Hepatocyte (in vitro differentiated cells): Measurements from ENCODE around the gene ATP9A. TPM values are rescaled to one million over a fixed set of nuclear protein-coding genes. Genes with fewer than 3 reads are reported as not detected.

Experiments used
- DNase-seq: peaks from one replicate; pipeline ENCODE4 v3.0.0-alpha.2; 2016; ENCODE audit warnings: low spot score
- H2AFZ ChIP-seq: fragments of 200-600 bp; sonication (generic); 2 replicates; pipeline ENCODE4 v1.6.0; 2016; ENCODE audit warnings: antibody characterized with exemption, mild to moderate bottlenecking
- H3K27ac ChIP-seq: fragments of 200-600 bp; sonication (generic); 2 replicates; pipeline ENCODE4 v1.5.1; 2016; ENCODE audit warnings: mild to moderate bottlenecking
- H3K27me3 ChIP-seq: fragments of 200-600 bp; sonication (generic); 2 replicates; pipeline ENCODE4 v1.6.1; 2016
- H3K36me3 ChIP-seq: fragments of 200-600 bp; sonication (generic); replicated peaks from 2 replicates; pipeline ENCODE4 v1.5.1; 2016; ENCODE audit warnings: low read depth; ENCODE audit not compliant: insufficient read depth
- H3K4me1 ChIP-seq: fragments of 200-600 bp; sonication (generic); 2 replicates; pipeline ENCODE4 v1.5.1; 2016; ENCODE audit warnings: mild to moderate bottlenecking, moderate library complexity; ENCODE audit not compliant: insufficient read depth
- H3K4me2 ChIP-seq: fragments of 200-600 bp; sonication (generic); 2 replicates; pipeline ENCODE4 v1.6.0; 2016
- H3K4me3 ChIP-seq: fragments of 200-600 bp; sonication (generic); 2 replicates; pipeline ENCODE4 v1.5.1; 2016; ENCODE audit warnings: mild to moderate bottlenecking
- H3K79me2 ChIP-seq: fragments of 200-600 bp; sonication (generic); 2 replicates; pipeline ENCODE4 v1.6.0; 2017; ENCODE audit warnings: mild to moderate bottlenecking
- H3K9me2 ChIP-seq: fragments of 200-600 bp; sonication (generic); replicated peaks from 2 replicates; pipeline ENCODE4 v1.6.0; 2017; ENCODE audit warnings: mild to moderate bottlenecking; ENCODE audit not compliant: insufficient read depth
- H3K9me3 ChIP-seq: fragments of 200-600 bp; sonication (generic); 2 replicates; pipeline ENCODE4 v1.5.1; 2016; ENCODE audit warnings: low read depth, mild to moderate bottlenecking
- H4K20me1 ChIP-seq: fragments of 200-600 bp; sonication (generic); 2 replicates; pipeline ENCODE4 v1.6.0; 2016; ENCODE audit warnings: mild to moderate bottlenecking; ENCODE audit not compliant: insufficient read depth, poor library complexity, severe bottlenecking
- EZH2 ChIP-seq: fragments of 200-600 bp; sonication (generic); IDR thresholded peaks from 2 replicates; pipeline ENCODE4 v1.6.1; 2016; ENCODE audit warnings: antibody characterized with exemption, mild to moderate bottlenecking, borderline replicate concordance
- EZH2phosphoT487 ChIP-seq: fragments of 200-600 bp; sonication (generic); IDR thresholded peaks from one replicate; pipeline ENCODE4 v1.6.1; 2018; ENCODE audit warnings: antibody characterized with exemption, mild to moderate bottlenecking, low read depth, moderate library complexity; ENCODE audit not compliant: unreplicated experiment, severe bottlenecking
- WGBS: methylation state at CpG from one replicate; pipeline ENCODE4 v1.1.6; 2016; ENCODE audit warnings: low lambda C conversion rate; ENCODE audit errors: missing lambda C conversion rate; 5-methylcytosine and 5-hydroxymethylcytosine counted together
- polyA plus RNA-seq: library from polyadenylated mRNA; unstranded; fragments of >200 nt; fragmentation: Nextera tagmentation; extraction: Ambion mirVana; gene quantifications from 2 replicates; pipeline ENCODE4 v1.2.1, GENCODE V29; 2016
- total RNA-seq: library from RNA; depleted of rRNA; stranded (reverse); fragments of >200 nt; gene quantifications from 2 replicates; pipeline ENCODE4 v1.2.3, GENCODE V29; 2014
- TF ChIP-seq, protein P1 (sequence below): fragments of 200-600 bp; sonication (generic); IDR thresholded peaks from 2 replicates; pipeline ENCODE4 v1.5.1; 2016; ENCODE audit warnings: antibody characterized with exemption, mild to moderate bottlenecking; ENCODE audit not compliant: poor library complexity

ATP9A gene
- total and polyA plus RNA-seq, 2 experiments from 2014 or later: 12.1 to 28.1 TPM

GRCh38 chr20:51791626-51792025 is 23.4 kb upstream of the ATP9A start:
- TF ChIP-seq, protein P1, sequence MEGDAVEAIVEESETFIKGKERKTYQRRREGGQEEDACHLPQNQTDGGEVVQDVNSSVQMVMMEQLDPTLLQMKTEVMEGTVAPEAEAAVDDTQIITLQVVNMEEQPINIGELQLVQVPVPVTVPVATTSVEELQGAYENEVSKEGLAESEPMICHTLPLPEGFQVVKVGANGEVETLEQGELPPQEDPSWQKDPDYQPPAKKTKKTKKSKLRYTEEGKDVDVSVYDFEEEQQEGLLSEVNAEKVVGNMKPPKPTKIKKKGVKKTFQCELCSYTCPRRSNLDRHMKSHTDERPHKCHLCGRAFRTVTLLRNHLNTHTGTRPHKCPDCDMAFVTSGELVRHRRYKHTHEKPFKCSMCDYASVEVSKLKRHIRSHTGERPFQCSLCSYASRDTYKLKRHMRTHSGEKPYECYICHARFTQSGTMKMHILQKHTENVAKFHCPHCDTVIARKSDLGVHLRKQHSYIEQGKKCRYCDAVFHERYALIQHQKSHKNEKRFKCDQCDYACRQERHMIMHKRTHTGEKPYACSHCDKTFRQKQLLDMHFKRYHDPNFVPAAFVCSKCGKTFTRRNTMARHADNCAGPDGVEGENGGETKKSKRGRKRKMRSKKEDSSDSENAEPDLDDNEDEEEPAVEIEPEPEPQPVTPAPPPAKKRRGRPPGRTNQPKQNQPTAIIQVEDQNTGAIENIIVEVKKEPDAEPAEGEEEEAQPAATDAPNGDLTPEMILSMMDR: no peak
- TF ChIP-seq EZH2phosphoT487: no peak
- TF ChIP-seq EZH2: no peak
- Histone ChIP-seq H3K4me3 (no peak overlapping the region), H3K27me3 (no peaks in the 10 kb centered on the region), H3K79me2 (peaks cover 67% of the 10 kb centered on the region), H2AFZ (no peak overlapping the region), H3K9me2 (no peaks in the 10 kb centered on the region), H3K36me3 (no peaks in the 10 kb centered on the region), H3K9me3 (no peaks in the 10 kb centered on the region), H3K4me1 (no peaks in the 10 kb centered on the region), H3K27ac (no peak overlapping the region), H3K4me2 (no peak overlapping the region), H4K20me1 (peaks cover 14% of the 10 kb centered on the region)
- DNase-seq: no peak
- WGBS: 96% methylated on average over 13 of the region's 13 CpGs

DNA sequence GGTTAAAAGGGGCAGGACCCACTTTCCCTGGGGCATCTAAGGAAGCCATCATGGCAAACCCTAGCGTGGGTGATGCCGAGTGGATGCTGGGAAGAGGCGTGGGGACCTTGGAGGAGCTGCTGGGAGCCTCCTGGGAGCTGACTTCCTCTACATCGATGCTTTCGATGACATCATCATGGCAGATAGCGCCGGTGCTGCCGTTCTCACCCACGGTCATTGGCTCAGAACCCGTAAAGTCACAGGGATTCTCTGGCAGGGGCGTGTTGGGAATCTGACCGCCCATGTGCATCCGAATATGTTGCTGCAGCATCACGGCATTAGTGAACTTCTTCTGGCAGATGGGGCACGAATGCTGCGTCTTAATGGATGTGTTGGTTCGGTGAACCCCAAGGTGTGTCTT is 22.1 kb upstream of the ATP9A start:
- 98% methylated on average over 17 of the region's 17 CpGs for WGBS
- Histone ChIP-seq H2AFZ (no peak overlapping the region), H3K4me3 (no peak overlapping the region), H3K27ac (no peak overlapping the region), H3K9me3 (no peaks in the 10 kb centered on the region), H3K36me3 (no peaks in the 10 kb centered on the region), H3K79me2 (peaks cover 53% of the 10 kb centered on the region), H4K20me1 (peaks cover 14% of the 10 kb centered on the region), H3K9me2 (no peaks in the 10 kb centered on the region), H3K4me1 (no peaks in the 10 kb centered on the region), H3K4me2 (no peak overlapping the region), H3K27me3 (no peaks in the 10 kb centered on the region)
- no peak for TF ChIP-seq EZH2phosphoT487
- TF ChIP-seq EZH2: no peak
- TF ChIP-seq, protein P1: no peak
- no peak for DNase-seq

GRCh38 chr20:51789434-51789833 is 21.2 kb upstream of the ATP9A start:
- Histone ChIP-seq H3K9me2 (no peaks in the 10 kb centered on the region), H4K20me1 (peaks cover 6% of the 10 kb centered on the region), H3K4me1 (no peaks in the 10 kb centered on the region), H3K36me3 (no peaks in the 10 kb centered on the region), H3K79me2 (peaks cover 45% of the 10 kb centered on the region), H2AFZ (no peak overlapping the region), H3K27me3 (no peaks in the 10 kb centered on the region), H3K27ac (no peak overlapping the region), H3K9me3 (no peaks in the 10 kb centered on the region), H3K4me3 (no peak overlapping the region), H3K4me2 (no peak overlapping the region)
- no peak for DNase-seq
- TF ChIP-seq, protein P1: no peak
- TF ChIP-seq EZH2 (no peak), EZH2phosphoT487 (no peak)
- 100% methylated on average over 2 of the region's 2 CpGs for WGBS

- no peak overlapping the region for H3K4me3 ChIP-seq
- H4K20me1 ChIP-seq: peaks cover under 1% of the 10 kb centered on the region
- no peaks in the 10 kb centered on the region for H3K4me1 ChIP-seq
- DNase-seq: no peak
- H3K9me2 ChIP-seq: no peaks in the 10 kb centered on the region
- TF ChIP-seq EZH2 (no peak), EZH2phosphoT487 (no peak)
- TF ChIP-seq, protein P1: no peak
- H3K4me2 ChIP-seq: no peak overlapping the region
- H3K9me3 ChIP-seq: no peaks in the 10 kb centered on the region
- H3K79me2 ChIP-seq: peaks cover 39% of the 10 kb centered on the region
- no peak overlapping the region for H2AFZ ChIP-seq
- no peaks in the 10 kb centered on the region for H3K27me3 ChIP-seq
- WGBS: 92% methylated on average over 14 of the region's 14 CpGs
- H3K27ac ChIP-seq: no peak overlapping the region
- H3K36me3 ChIP-seq: no peaks in the 10 kb centered on the region
Observed at GRCh38 chr20:51788822-51789221, 20.6 kb upstream of the ATP9A start.
